IMR-90 (cell line): ENCODE data around the gene MRPS34.

Experiments
- NFE2L2 ChIP-seq: fragments of 150-350 bp; IDR thresholded peaks from 2 replicates; pipeline ENCODE4 v1.6.1; 2016; ENCODE audit warnings: low read depth, mild to moderate bottlenecking, low read length
- POLR2A ChIP-seq: IDR thresholded peaks from 2 replicates; pipeline ENCODE4 v1.6.1; 2012; ENCODE audit warnings: mild to moderate bottlenecking, low read depth, low read length
- TF ChIP-seq, protein P1 (sequence below): conservative IDR thresholded peaks from 2 replicates; pipeline ENCODE4 v1.5.1; 2012; ENCODE audit warnings: mild to moderate bottlenecking, low read depth, low read length, improper control_type of control experiment
- TF ChIP-seq, protein P2 (sequence below): fragments of 150-350 bp; IDR thresholded peaks from 2 replicates; pipeline ENCODE4 v1.6.1; 2017; ENCODE audit warnings: mild to moderate bottlenecking, antibody characterized with exemption, low read length, low read depth

DNA sequence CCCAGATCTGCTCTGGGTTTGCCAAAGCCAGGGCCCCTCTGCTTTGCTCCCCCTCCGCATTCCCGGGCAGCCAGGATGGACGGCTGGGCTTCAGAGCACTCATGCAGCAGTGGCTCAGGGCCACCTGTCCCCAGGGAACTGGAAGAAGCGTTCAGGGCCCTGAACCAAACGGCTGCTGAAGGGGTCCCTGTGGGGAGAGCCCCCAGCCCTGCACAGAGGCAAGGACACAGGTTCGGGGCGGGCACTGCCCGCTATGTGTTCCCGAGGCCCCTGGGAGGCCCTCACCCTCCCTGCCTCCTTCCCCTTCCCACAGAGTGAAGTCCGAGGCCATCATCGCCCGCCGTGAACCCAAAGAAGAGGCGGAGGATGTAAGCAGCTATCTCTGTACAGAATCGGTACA, 12.0 kb downstream of the MRPS34 start:
- TF ChIP-seq, protein P1, sequence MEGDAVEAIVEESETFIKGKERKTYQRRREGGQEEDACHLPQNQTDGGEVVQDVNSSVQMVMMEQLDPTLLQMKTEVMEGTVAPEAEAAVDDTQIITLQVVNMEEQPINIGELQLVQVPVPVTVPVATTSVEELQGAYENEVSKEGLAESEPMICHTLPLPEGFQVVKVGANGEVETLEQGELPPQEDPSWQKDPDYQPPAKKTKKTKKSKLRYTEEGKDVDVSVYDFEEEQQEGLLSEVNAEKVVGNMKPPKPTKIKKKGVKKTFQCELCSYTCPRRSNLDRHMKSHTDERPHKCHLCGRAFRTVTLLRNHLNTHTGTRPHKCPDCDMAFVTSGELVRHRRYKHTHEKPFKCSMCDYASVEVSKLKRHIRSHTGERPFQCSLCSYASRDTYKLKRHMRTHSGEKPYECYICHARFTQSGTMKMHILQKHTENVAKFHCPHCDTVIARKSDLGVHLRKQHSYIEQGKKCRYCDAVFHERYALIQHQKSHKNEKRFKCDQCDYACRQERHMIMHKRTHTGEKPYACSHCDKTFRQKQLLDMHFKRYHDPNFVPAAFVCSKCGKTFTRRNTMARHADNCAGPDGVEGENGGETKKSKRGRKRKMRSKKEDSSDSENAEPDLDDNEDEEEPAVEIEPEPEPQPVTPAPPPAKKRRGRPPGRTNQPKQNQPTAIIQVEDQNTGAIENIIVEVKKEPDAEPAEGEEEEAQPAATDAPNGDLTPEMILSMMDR: no peak
- TF ChIP-seq POLR2A: no peak
- TF ChIP-seq, protein P2, sequence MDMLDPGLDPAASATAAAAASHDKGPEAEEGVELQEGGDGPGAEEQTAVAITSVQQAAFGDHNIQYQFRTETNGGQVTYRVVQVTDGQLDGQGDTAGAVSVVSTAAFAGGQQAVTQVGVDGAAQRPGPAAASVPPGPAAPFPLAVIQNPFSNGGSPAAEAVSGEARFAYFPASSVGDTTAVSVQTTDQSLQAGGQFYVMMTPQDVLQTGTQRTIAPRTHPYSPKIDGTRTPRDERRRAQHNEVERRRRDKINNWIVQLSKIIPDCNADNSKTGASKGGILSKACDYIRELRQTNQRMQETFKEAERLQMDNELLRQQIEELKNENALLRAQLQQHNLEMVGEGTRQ: no peak
- TF ChIP-seq NFE2L2: no peak
